ENCODE results near the gene MRPS12. TPM values are rescaled to one million over a fixed set of nuclear protein-coding genes. Genes with fewer than 3 reads are reported as not detected.

The MRPS12 gene
- polyA plus RNA-seq, 4 donors: 25.4 to 78.2 (median 70.1) TPM

DNA sequence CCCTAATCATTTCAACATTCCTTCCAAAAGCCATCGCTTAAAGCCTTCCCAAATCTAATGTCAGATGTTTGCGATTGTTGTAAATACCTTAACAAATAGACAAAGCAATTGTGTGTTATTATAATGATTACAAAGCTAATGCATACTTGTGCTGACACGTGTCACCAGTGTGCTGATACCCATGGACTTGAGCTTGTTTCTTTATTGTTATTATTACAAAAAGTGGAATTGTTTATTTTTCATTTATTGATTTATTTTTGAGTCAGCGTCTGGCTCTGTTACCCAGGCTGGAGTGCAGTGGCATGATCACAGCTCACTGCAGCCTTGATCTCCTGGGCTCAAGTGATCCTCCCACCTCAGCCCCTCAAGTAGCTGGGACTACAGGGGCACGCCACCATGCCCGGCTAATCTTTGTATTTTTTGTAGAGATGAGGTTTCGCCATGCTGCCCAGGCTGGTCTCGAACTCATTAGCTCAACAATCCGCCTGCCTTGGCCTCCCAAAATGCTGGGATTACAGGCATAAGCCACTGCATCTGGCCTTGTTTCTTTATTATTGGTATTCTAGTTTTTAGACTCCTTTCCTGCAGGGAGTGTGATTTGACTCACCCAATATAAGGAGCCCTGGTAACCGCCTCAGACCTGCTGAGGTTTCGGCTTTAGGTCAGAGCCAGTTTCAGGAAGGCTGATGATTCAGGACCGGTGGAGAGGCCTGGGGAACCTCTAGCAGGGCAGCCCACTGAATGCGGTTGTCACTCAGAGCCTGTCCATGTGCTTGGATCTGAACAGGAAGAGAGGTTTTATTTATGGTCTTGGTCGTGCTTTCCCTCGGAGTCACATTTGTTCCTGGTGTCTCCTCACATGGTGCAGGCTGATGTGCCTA, 46.9 kb downstream of the MRPS12 start:
- peak in 1 of 2 donors; percentile 54 for DNase-seq
- peaks cover 0 to 11% of the 10 kb centered on the region in 2 donors for H3K9me3 ChIP-seq (ENCODE audit: control insufficient read depth in 2 of 2, insufficient read depth in 1 of 2, low read depth in 1 of 2, low read length in 1 of 2)
- peak overlapping the region in 1 of 3 donors; percentile 66 for H3K27ac ChIP-seq (ENCODE audit: low read depth in 1 of 3, low read length in 2 of 3)
- FAIRE-seq: no peak
- H3K4me1 ChIP-seq (ENCODE audit: control insufficient read depth in 3 of 3, insufficient read depth in 2 of 3, low read depth in 1 of 3, low read length in 2 of 3): peaks cover 0 to 26% (median 5%) of the 10 kb centered on the region in 3 donors
- no peak overlapping the region for H3K4me3 ChIP-seq (ENCODE audit: low read depth in 1 of 3, low read length in 3 of 3)
- WGBS, 3 donors: 66 to 78% (median 72%) methylated on average over 15 of the region's 15 CpGs
- H3K36me3 ChIP-seq (ENCODE audit: control insufficient read depth in 3 of 3, insufficient read depth in 2 of 3, low read depth in 1 of 3, low read length in 3 of 3): peaks cover 0 to 5% (median 0%) of the 10 kb centered on the region in 3 donors
- H3K27me3 ChIP-seq (ENCODE audit: control insufficient read depth in 3 of 3, insufficient read depth in 3 of 3, low read length in 3 of 3): peaks cover 0 to 3% (median 0%) of the 10 kb centered on the region in 3 donors

DNA sequence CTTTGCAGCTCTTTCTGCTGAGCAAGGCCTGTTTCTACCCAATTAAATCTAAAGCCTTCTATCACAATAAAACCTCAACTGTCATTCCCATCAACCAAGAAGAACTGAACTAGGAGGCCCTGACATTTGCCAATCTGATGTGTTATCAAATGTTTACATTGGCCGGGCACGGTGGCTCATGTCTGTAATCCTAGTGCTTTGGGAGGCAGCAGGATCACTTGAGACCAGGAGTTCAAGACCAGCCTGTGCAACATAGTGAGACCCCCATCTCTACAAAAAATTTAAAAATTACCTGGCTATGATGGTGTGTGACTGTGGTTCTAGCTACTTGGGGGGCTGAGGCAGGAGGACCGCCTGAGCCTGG, 47.6 kb downstream of the MRPS12 start:
- no peak for DNase-seq
- Histone ChIP-seq H3K36me3 (ENCODE audit: control insufficient read depth in 3 of 3, insufficient read depth in 2 of 3, low read depth in 1 of 3, low read length in 3 of 3) (peaks cover 0 to under 1% (median 0%) of the 10 kb centered on the region in 3 donors), H3K4me3 (ENCODE audit: low read depth in 1 of 3, low read length in 3 of 3) (no peak overlapping the region), H3K4me1 (ENCODE audit: control insufficient read depth in 3 of 3, insufficient read depth in 2 of 3, low read depth in 1 of 3, low read length in 2 of 3) (peaks cover 0 to 26% (median 5%) of the 10 kb centered on the region in 3 donors), H3K9me3 (ENCODE audit: control insufficient read depth in 2 of 2, insufficient read depth in 1 of 2, low read depth in 1 of 2, low read length in 1 of 2) (peaks cover 0 to 11% of the 10 kb centered on the region in 2 donors), H3K27me3 (ENCODE audit: control insufficient read depth in 3 of 3, insufficient read depth in 3 of 3, low read length in 3 of 3) (peaks cover 0 to 3% (median 0%) of the 10 kb centered on the region in 3 donors), H3K27ac (ENCODE audit: low read depth in 1 of 3, low read length in 2 of 3) (peak overlapping the region in 1 of 3 donors; percentile 66)
- 39 to 70% (median 41%) methylated on average over 3 of the region's 3 CpGs for WGBS, 3 donors
- FAIRE-seq: no peak

DNA sequence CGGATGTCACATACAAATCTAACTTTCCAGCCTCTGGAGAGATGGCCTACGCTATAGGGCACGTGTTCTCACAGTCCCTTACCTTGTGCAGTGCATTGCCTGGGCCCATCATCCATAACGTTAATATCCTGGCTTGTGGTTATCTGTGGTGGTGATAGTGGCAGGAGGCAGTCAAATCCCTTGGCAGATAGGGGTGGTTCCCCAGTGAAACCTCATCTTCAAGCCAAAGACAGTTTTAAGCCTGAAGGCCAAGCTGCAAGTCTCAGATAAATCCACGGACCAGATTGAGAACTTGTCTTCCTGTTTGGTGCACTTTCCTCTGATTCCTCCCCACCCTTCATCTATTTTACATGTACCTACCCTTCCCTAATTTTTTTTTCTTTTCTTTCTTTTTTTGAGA, 49.1 kb downstream of the MRPS12 start:
- Histone ChIP-seq H3K4me1 (ENCODE audit: control insufficient read depth in 3 of 3, insufficient read depth in 2 of 3, low read depth in 1 of 3, low read length in 2 of 3) (peaks cover 0 to 21% (median 5%) of the 10 kb centered on the region in 3 donors), H3K4me3 (ENCODE audit: low read depth in 1 of 3, low read length in 3 of 3) (no peak overlapping the region), H3K27ac (ENCODE audit: low read depth in 1 of 3, low read length in 2 of 3) (no peak overlapping the region), H3K27me3 (ENCODE audit: control insufficient read depth in 3 of 3, insufficient read depth in 3 of 3, low read length in 3 of 3) (peaks cover 0 to 3% (median 0%) of the 10 kb centered on the region in 3 donors), H3K9me3 (ENCODE audit: control insufficient read depth in 2 of 2, insufficient read depth in 1 of 2, low read depth in 1 of 2, low read length in 1 of 2) (peaks cover 0 to 11% of the 10 kb centered on the region in 2 donors), H3K36me3 (ENCODE audit: control insufficient read depth in 3 of 3, insufficient read depth in 2 of 3, low read depth in 1 of 3, low read length in 3 of 3) (no peaks in the 10 kb centered on the region)
- no peak for FAIRE-seq
- whole genome bisulfite sequencing, 3 donors: 80 to 85% (median 84%) methylated on average over 5 of the region's 5 CpGs
- DNase-seq: no peak

DNA sequence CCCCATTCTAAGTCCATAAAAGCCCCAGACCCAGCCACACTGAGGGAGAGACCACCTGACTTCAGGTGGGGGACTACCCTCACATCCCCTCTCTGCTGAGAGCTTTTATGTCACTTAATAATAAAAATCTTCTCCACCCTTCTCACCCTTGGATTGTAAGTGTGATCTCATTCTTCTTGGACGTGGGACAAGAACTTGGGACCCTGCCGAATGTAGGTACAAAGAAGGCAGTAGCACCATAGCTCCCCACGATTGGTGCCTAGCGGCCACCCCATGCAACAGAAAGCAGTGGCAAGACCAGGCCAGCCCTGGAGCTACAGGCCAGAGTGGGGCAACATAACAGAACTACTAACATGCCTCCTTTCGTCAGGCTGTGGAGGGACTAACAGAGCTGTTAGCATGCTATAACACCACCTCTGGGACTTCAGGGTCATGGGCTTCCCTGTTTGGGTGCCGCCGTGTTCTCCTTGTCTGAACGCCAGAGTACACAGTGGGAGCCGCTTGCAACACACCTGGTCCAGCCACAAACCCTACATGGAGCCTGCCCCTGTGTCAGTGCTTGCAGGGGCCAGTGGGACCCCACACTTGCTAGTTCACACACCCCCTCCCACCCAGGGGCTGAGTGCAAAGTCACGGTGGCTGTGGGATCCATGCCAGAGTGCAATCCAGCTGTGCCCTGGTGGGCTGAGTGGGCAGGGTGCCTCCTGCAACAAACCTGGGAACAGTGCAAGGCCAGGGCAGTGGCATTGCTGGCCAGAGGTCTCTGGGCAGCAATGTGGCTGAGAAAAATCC, 50.0 kb downstream of the MRPS12 start:
- Histone ChIP-seq H3K36me3 (ENCODE audit: control insufficient read depth in 3 of 3, insufficient read depth in 2 of 3, low read depth in 1 of 3, low read length in 3 of 3) (no peaks in the 10 kb centered on the region), H3K27ac (ENCODE audit: low read depth in 1 of 3, low read length in 2 of 3) (no peak overlapping the region), H3K4me3 (ENCODE audit: low read depth in 1 of 3, low read length in 3 of 3) (no peak overlapping the region), H3K27me3 (ENCODE audit: control insufficient read depth in 3 of 3, insufficient read depth in 3 of 3, low read length in 3 of 3) (peaks cover 0 to 3% (median 0%) of the 10 kb centered on the region in 3 donors), H3K9me3 (ENCODE audit: control insufficient read depth in 2 of 2, insufficient read depth in 1 of 2, low read depth in 1 of 2, low read length in 1 of 2) (peaks cover 0 to 16% of the 10 kb centered on the region in 2 donors), H3K4me1 (ENCODE audit: control insufficient read depth in 3 of 3, insufficient read depth in 2 of 3, low read depth in 1 of 3, low read length in 2 of 3) (peaks cover 0 to 21% (median 3%) of the 10 kb centered on the region in 3 donors)
- no peak for DNase-seq
- no peak for FAIRE-seq
- WGBS, 3 donors: 92 to 98% (median 94%) methylated on average over 10 of the region's 10 CpGs

Other genes starting within 250 kb of the MRPS12 start
- gene CAPN12, start 186.5 kb upstream of the MRPS12 start, polyA plus RNA-seq: 10 to 100 TPM in 2 of 4 donors, 1 to 10 TPM in 2; 2.4 to 46.2 (median 14.4) TPM
- 1 to 10 TPM in 2 of 4 donors, not detected in 2; 1.1 to 9.2 TPM for gene LGALS7, start 157.4 kb upstream of the MRPS12 start, polyA plus RNA-seq
- 1 to 10 TPM in 3 of 4 donors, not detected in 1; 2.0 to 5.4 (median 4.9) TPM for gene LGALS7B, start 141.7 kb upstream of the MRPS12 start, polyA plus RNA-seq
- gene LGALS4, start 118.0 kb upstream of the MRPS12 start, polyA plus RNA-seq: 1,000 to 10,000 TPM; 1,130 to 3,807 (median 2,480) TPM
- gene ECH1, start 99.2 kb upstream of the MRPS12 start, polyA plus RNA-seq: 100 to 1,000 TPM; 218 to 344 (median 321) TPM
- 100 to 1,000 TPM; 118 to 256 (median 177) TPM for gene HNRNPL, start 81.0 kb upstream of the MRPS12 start, polyA plus RNA-seq
- gene RINL, start 52.7 kb upstream of the MRPS12 start, polyA plus RNA-seq: 10 to 100 TPM in 2 of 4 donors, 1 to 10 TPM in 2; 1.3 to 33.2 (median 9.8) TPM
- 10 to 100 TPM; 35.4 to 80.3 (median 70.8) TPM for gene SIRT2, start 31.3 kb upstream of the MRPS12 start, polyA plus RNA-seq
- 10 to 100 TPM; 16.9 to 45.4 (median 43.8) TPM for gene NFKBIB, start 31.0 kb upstream of the MRPS12 start, polyA plus RNA-seq
- gene CCER2, start 18.8 kb upstream of the MRPS12 start, polyA plus RNA-seq: 1 to 10 TPM in 2 of 4 donors, under 1 TPM in 1, not detected in 1; 0.95 to 1.9 (median 1.1) TPM
- 10 to 100 TPM; 21.9 to 42.0 (median 27.4) TPM for gene SARS2, start 181 bp upstream of the MRPS12 start, polyA plus RNA-seq
- gene FBXO17, start 44.8 kb downstream of the MRPS12 start, polyA plus RNA-seq: 10 to 100 TPM in 1 of 4 donors, 1 to 10 TPM in 3; 2.4 to 88.2 (median 6.2) TPM
- 10 to 100 TPM in 1 of 4 donors, 1 to 10 TPM in 3; 1.9 to 16.6 (median 4.1) TPM for gene FBXO27, start 101.6 kb downstream of the MRPS12 start, polyA plus RNA-seq
- gene ACP7, start 153.4 kb downstream of the MRPS12 start, polyA plus RNA-seq: 1 to 10 TPM in 1 of 4 donors, under 1 TPM in 1, not detected in 2; 0.01 to 2.9 TPM
- gene PAK4, start 194.8 kb downstream of the MRPS12 start, polyA plus RNA-seq: 10 to 100 TPM; 34.6 to 73.4 (median 54.2) TPM

Data from small intestine (tissue), 7 donors.